HEK293 (cell line): Measurements from ENCODE around the gene ECM1.

Source experiments
- CTCF ChIA-PET: fragments of 350-600 bp; formaldehyde crosslinking; extraction: SDS; loops from one replicate; lab custom pipeline; 2021; ENCODE audit warnings: antibody characterized with exemption; lab: Yijun Ruan, JAX
- POLR2A ChIA-PET: fragments of 300-600 bp; formaldehyde crosslinking; extraction: SDS; loops from one replicate; lab custom pipeline; 2020; ENCODE audit warnings: antibody characterized with exemption, inconsistent platforms; lab: Yijun Ruan, JAX
- H3K27ac ChIP-seq: fragments of 200-500 bp; sonication (Bioruptor generic); 2 replicates; pipeline ENCODE4 v1.5.1; 2014; ENCODE audit warnings: low read depth, low read length, control low read depth, inconsistent platforms; ENCODE audit errors: extremely low read depth
- H3K36me3 ChIP-seq, 2 experiments: fragments of 200-500 bp in 1 of 2; sonication (Bioruptor generic) in 1 of 2; 1 replicate in 1 of 2; 2 replicates in 1 of 2; pipeline ENCODE4 v1.5.1; 2014 to 2017; ENCODE audit warnings: inconsistent platforms in 2 of 2, low read length in 2 of 2; ENCODE audit not compliant: control insufficient read depth in 2 of 2, insufficient read depth in 1 of 2
- H3K4me1 ChIP-seq: fragments of 200-500 bp; sonication (Bioruptor generic); 2 replicates; pipeline ENCODE4 v1.5.1; 2014; ENCODE audit warnings: mild to moderate bottlenecking, low read length, inconsistent platforms; ENCODE audit not compliant: control insufficient read depth, insufficient read depth
- H3K4me3 ChIP-seq: 2 replicates; pipeline ENCODE4 v1.5.1; 2011; ENCODE audit warnings: low read depth, mild to moderate bottlenecking, control low read depth, low read length, moderate library complexity
- H3K9me3 ChIP-seq: fragments of 200-500 bp; sonication (Bioruptor generic); 2 replicates; pipeline ENCODE4 v1.5.1; 2014; ENCODE audit warnings: low read depth, low read length, inconsistent platforms; ENCODE audit not compliant: control insufficient read depth, insufficient read depth
- FEZF1 ChIP-seq: fragments of 450-650 bp; formaldehyde crosslinking; IDR thresholded peaks from 2 replicates; pipeline ENCODE4 v1.5.1; 2016; ENCODE audit warnings: missing biosample characterization, missing genetic modification characterization
- OSR2 ChIP-seq: fragments of 450-650 bp; formaldehyde crosslinking; IDR thresholded peaks from 2 replicates; pipeline ENCODE4 v1.5.1; 2016; ENCODE audit warnings: missing biosample characterization, missing genetic modification characterization
- TRIM28 ChIP-seq: IDR thresholded peaks from 2 replicates; pipeline ENCODE4 v1.6.1; 2011; ENCODE audit warnings: low read length, control low read depth, borderline replicate concordance
- ZBTB1 ChIP-seq: fragments of 450-650 bp; formaldehyde crosslinking; IDR thresholded peaks from 2 replicates; pipeline ENCODE4 v1.5.1; 2016; ENCODE audit warnings: missing biosample characterization, missing genetic modification characterization
- ZIC2 ChIP-seq: fragments of 450-650 bp; formaldehyde crosslinking; IDR thresholded peaks from 2 replicates; pipeline ENCODE4 v1.5.1; 2016; ENCODE audit warnings: missing biosample characterization, missing genetic modification characterization
- ZNF394 ChIP-seq: fragments of 450-650 bp; formaldehyde crosslinking; IDR thresholded peaks from 2 replicates; pipeline ENCODE4 v1.5.1; 2016; ENCODE audit warnings: missing biosample characterization, missing genetic modification characterization, mild to moderate bottlenecking, moderate library complexity, borderline replicate concordance
- ZNF48 ChIP-seq: fragments of 450-650 bp; formaldehyde crosslinking; IDR thresholded peaks from 2 replicates; pipeline ENCODE4 v1.5.1; 2016; ENCODE audit warnings: missing biosample characterization, missing genetic modification characterization
- ZNF530 ChIP-seq: fragments of 450-650 bp; formaldehyde crosslinking; IDR thresholded peaks from 2 replicates; pipeline ENCODE4 v1.5.1; 2016; ENCODE audit warnings: low read depth, missing biosample characterization, missing genetic modification characterization
- ZNF621 ChIP-seq: fragments of 450-650 bp; formaldehyde crosslinking; IDR thresholded peaks from 2 replicates; pipeline ENCODE4 v1.5.1; 2017; ENCODE audit warnings: missing biosample characterization, missing genetic modification characterization
- ZNF768 ChIP-seq: fragments of 450-650 bp; formaldehyde crosslinking; IDR thresholded peaks from 2 replicates; pipeline ENCODE4 v1.5.1; 2018; ENCODE audit warnings: missing biosample characterization, mild to moderate bottlenecking, missing genetic modification characterization
- ZSCAN30 ChIP-seq: fragments of 450-650 bp; IDR thresholded peaks from 2 replicates; pipeline ENCODE4 v1.5.1; 2018; ENCODE audit warnings: missing biosample characterization, mild to moderate bottlenecking, missing genetic modification characterization, moderate library complexity
- TF ChIP-seq, protein P1 (sequence below): fragments of 450-650 bp; formaldehyde crosslinking; IDR thresholded peaks from 2 replicates; pipeline ENCODE4 v1.5.1; 2016; ENCODE audit warnings: missing biosample characterization, missing genetic modification characterization
- TF ChIP-seq, protein P2 (sequence below): IDR thresholded peaks from 2 replicates; pipeline ENCODE4 v1.6.1; 2011; ENCODE audit warnings: mild to moderate bottlenecking, low read depth, low read length, borderline replicate concordance
- TF ChIP-seq, protein P3 (sequence below): fragments of 450-650 bp; formaldehyde crosslinking; IDR thresholded peaks from 2 replicates; pipeline ENCODE4 v1.5.1; 2016; ENCODE audit warnings: missing biosample characterization, missing genetic modification characterization, low read depth
- TF ChIP-seq, protein P4 (sequence below): fragments of 450-650 bp; formaldehyde crosslinking; IDR thresholded peaks from 2 replicates; pipeline ENCODE4 v1.5.1; 2016; ENCODE audit warnings: missing biosample characterization, missing genetic modification characterization
- TF ChIP-seq, protein P5 (sequence below): fragments of 450-650 bp; formaldehyde crosslinking; IDR thresholded peaks from 2 replicates; pipeline ENCODE4 v1.5.1; 2017; ENCODE audit warnings: missing biosample characterization, missing genetic modification characterization
- TF ChIP-seq, protein P6 (sequence below): fragments of 450-650 bp; formaldehyde crosslinking; IDR thresholded peaks from 2 replicates; pipeline ENCODE4 v1.5.1; 2016; ENCODE audit warnings: missing biosample characterization, missing genetic modification characterization
- TF ChIP-seq, protein P7 (sequence below): fragments of 450-650 bp; formaldehyde crosslinking; IDR thresholded peaks from 2 replicates; pipeline ENCODE4 v1.5.1; 2017; ENCODE audit warnings: missing biosample characterization, mild to moderate bottlenecking, missing genetic modification characterization, moderate library complexity

ECM1 gene

DNA sequence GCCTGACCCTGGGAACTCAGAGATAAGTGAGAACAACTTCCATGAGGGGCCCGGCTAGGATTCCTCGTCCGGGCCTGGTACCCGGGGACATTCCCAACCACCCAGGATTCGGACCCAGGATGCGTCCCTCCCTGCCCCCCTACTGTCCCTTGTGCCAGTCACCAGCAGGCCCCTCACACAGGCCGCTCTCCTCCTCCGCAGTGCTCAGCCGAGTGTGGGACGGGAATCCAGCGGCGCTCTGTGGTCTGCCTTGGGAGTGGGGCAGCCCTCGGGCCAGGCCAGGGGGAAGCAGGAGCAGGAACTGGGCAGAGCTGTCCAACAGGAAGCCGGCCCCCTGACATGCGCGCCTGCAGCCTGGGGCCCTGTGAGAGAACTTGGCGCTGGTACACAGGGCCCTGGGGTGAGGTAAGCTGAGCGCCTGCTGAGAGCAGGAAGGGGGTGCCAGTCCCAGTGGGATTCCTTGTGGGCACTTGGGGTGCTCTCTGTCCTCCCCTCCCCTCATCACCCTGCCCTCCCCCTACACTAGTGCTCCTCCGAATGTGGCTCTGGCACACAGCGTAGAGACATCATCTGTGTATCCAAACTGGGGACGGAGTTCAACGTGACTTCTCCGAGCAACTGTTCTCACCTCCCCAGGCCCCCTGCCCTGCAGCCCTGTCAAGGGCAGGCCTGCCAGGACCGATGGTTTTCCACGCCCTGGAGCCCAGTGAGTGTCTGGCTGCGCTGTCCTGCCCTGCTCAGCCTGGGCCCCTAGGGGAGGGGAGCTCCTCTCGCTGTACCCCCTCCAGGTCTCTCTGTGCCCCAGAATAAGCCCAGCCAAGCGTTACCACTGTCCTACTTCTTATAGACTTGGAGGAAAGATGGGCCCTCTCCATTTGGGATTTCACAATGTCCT is 51.1 kb downstream of the ECM1 start (continued):
- no peak for TF ChIP-seq ZNF394 (tag by site-specific recombination)
- no peak for TF ChIP-seq ZNF768 (tag by site-specific recombination)
- no peak for TF ChIP-seq FEZF1 (tag by site-specific recombination)
- TF ChIP-seq, protein P1, sequence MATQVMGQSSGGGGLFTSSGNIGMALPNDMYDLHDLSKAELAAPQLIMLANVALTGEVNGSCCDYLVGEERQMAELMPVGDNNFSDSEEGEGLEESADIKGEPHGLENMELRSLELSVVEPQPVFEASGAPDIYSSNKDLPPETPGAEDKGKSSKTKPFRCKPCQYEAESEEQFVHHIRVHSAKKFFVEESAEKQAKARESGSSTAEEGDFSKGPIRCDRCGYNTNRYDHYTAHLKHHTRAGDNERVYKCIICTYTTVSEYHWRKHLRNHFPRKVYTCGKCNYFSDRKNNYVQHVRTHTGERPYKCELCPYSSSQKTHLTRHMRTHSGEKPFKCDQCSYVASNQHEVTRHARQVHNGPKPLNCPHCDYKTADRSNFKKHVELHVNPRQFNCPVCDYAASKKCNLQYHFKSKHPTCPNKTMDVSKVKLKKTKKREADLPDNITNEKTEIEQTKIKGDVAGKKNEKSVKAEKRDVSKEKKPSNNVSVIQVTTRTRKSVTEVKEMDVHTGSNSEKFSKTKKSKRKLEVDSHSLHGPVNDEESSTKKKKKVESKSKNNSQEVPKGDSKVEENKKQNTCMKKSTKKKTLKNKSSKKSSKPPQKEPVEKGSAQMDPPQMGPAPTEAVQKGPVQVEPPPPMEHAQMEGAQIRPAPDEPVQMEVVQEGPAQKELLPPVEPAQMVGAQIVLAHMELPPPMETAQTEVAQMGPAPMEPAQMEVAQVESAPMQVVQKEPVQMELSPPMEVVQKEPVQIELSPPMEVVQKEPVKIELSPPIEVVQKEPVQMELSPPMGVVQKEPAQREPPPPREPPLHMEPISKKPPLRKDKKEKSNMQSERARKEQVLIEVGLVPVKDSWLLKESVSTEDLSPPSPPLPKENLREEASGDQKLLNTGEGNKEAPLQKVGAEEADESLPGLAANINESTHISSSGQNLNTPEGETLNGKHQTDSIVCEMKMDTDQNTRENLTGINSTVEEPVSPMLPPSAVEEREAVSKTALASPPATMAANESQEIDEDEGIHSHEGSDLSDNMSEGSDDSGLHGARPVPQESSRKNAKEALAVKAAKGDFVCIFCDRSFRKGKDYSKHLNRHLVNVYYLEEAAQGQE (tag by site-specific recombination), result 0 out of 2 replicates have a peak, but pooled peaks have one; percentile 20
- no peak for TF ChIP-seq ZSCAN30 (tag by site-specific recombination)
- TF ChIP-seq ZIC2 (tag by site-specific recombination), result peak; percentile 62
- TF ChIP-seq, protein P2, sequence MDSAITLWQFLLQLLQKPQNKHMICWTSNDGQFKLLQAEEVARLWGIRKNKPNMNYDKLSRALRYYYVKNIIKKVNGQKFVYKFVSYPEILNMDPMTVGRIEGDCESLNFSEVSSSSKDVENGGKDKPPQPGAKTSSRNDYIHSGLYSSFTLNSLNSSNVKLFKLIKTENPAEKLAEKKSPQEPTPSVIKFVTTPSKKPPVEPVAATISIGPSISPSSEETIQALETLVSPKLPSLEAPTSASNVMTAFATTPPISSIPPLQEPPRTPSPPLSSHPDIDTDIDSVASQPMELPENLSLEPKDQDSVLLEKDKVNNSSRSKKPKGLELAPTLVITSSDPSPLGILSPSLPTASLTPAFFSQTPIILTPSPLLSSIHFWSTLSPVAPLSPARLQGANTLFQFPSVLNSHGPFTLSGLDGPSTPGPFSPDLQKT, result no peak
- TF ChIP-seq, protein P3, sequence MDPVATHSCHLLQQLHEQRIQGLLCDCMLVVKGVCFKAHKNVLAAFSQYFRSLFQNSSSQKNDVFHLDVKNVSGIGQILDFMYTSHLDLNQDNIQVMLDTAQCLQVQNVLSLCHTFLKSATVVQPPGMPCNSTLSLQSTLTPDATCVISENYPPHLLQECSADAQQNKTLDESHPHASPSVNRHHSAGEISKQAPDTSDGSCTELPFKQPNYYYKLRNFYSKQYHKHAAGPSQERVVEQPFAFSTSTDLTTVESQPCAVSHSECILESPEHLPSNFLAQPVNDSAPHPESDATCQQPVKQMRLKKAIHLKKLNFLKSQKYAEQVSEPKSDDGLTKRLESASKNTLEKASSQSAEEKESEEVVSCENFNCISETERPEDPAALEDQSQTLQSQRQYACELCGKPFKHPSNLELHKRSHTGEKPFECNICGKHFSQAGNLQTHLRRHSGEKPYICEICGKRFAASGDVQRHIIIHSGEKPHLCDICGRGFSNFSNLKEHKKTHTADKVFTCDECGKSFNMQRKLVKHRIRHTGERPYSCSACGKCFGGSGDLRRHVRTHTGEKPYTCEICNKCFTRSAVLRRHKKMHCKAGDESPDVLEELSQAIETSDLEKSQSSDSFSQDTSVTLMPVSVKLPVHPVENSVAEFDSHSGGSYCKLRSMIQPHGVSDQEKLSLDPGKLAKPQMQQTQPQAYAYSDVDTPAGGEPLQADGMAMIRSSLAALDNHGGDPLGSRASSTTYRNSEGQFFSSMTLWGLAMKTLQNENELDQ (tag by site-specific recombination), result no peak
- no peak for TF ChIP-seq ZNF530 (tag by site-specific recombination)
- TF ChIP-seq, all 188 proteins: peak for 3

DNA sequence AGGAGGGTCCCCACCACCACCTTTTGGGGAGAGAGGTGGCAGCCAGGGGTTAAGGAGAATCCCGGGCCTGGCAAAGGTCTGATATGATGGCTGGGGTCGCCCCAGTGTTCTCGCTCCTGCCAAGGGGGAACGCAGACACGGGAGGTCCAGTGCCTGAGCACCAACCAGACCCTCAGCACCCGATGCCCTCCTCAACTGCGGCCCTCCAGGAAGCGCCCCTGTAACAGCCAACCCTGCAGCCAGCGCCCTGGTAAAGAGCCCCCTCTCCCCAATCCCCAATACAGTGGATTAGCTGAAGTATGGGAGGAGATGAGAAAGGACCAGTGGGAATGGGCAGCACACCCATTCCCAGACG is 51.7 kb downstream of the ECM1 start:
- peaks cover 0 to 6% of the 10 kb centered on the region in 2 experiments; a peak in 1 of 3 replicates for H3K36me3 ChIP-seq
- ChIA-PET CTCF (interaction anchor here (0.6 to 5.1 kb wide), 22 partner anchors 11 to 1631 kb away, joined by 3 to 135 read pairs (median 6); partner anchors contain the start of genes ADAMTSL4, ENSA, MCL1 and TARS2), POLR2A (interaction anchor here (0.8 to 8.8 kb wide), 4 partner anchors 14 to 70 kb away, joined by 3 to 272 read pairs (median 5); partner anchors contain the start of genes ENSA and MCL1)
- no peaks in the 10 kb centered on the region for H3K9me3 ChIP-seq
- H3K4me3 ChIP-seq, result no peak overlapping the region
- H3K4me1 ChIP-seq, result peaks cover 18% of the 10 kb centered on the region
- H3K27ac ChIP-seq, result no peak overlapping the region
- TF ChIP-seq, protein P4, sequence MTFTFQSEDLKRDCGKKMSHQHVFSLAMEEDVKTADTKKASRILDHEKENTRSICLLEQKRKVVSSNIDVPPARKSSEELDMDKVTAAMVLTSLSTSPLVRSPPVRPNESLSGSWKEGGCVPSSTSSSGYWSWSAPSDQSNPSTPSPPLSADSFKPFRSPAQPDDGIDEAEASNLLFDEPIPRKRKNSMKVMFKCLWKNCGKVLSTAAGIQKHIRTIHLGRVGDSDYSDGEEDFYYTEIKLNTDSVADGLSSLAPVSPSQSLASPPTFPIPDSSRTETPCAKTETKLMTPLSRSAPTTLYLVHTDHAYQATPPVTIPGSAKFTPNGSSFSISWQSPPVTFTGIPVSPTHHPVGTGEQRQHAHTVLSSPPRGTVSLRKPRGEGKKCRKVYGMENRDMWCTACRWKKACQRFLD (tag by site-specific recombination), result no peak
- TF ChIP-seq, protein P2, result no peak
- TF ChIP-seq ZNF621 (tag by site-specific recombination), result no peak
- TF ChIP-seq TRIM28, result no peak
- no peak for TF ChIP-seq ZNF394 (tag by site-specific recombination)
- TF ChIP-seq, protein P5, sequence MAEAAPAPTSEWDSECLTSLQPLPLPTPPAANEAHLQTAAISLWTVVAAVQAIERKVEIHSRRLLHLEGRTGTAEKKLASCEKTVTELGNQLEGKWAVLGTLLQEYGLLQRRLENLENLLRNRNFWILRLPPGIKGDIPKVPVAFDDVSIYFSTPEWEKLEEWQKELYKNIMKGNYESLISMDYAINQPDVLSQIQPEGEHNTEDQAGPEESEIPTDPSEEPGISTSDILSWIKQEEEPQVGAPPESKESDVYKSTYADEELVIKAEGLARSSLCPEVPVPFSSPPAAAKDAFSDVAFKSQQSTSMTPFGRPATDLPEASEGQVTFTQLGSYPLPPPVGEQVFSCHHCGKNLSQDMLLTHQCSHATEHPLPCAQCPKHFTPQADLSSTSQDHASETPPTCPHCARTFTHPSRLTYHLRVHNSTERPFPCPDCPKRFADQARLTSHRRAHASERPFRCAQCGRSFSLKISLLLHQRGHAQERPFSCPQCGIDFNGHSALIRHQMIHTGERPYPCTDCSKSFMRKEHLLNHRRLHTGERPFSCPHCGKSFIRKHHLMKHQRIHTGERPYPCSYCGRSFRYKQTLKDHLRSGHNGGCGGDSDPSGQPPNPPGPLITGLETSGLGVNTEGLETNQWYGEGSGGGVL (tag by site-specific recombination), result no peak
- TF ChIP-seq ZBTB1 (tag by site-specific recombination), result no peak
- TF ChIP-seq ZNF530 (tag by site-specific recombination), result no peak
- TF ChIP-seq, protein P6, sequence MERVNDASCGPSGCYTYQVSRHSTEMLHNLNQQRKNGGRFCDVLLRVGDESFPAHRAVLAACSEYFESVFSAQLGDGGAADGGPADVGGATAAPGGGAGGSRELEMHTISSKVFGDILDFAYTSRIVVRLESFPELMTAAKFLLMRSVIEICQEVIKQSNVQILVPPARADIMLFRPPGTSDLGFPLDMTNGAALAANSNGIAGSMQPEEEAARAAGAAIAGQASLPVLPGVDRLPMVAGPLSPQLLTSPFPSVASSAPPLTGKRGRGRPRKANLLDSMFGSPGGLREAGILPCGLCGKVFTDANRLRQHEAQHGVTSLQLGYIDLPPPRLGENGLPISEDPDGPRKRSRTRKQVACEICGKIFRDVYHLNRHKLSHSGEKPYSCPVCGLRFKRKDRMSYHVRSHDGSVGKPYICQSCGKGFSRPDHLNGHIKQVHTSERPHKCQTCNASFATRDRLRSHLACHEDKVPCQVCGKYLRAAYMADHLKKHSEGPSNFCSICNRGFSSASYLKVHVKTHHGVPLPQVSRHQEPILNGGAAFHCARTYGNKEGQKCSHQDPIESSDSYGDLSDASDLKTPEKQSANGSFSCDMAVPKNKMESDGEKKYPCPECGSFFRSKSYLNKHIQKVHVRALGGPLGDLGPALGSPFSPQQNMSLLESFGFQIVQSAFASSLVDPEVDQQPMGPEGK (tag by site-specific recombination), result no peak
- TF ChIP-seq OSR2 (tag by site-specific recombination), result no peak
- TF ChIP-seq, protein P7, sequence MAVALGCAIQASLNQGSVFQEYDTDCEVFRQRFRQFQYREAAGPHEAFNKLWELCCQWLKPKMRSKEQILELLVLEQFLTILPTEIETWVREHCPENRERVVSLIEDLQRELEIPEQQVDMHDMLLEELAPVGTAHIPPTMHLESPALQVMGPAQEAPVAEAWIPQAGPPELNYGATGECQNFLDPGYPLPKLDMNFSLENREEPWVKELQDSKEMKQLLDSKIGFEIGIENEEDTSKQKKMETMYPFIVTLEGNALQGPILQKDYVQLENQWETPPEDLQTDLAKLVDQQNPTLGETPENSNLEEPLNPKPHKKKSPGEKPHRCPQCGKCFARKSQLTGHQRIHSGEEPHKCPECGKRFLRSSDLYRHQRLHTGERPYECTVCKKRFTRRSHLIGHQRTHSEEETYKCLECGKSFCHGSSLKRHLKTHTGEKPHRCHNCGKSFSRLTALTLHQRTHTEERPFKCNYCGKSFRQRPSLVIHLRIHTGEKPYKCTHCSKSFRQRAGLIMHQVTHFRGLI (tag by site-specific recombination), result no peak
- TF ChIP-seq ZNF48 (tag by site-specific recombination), result no peak
